CD4-positive, alpha-beta T cell treated with Interferon alpha-2 for 1 hour (primary cell): ENCODE measurements around the gene CCDC9.
"Not testable (repeated sequence)": the region's sequence is repeated elsewhere in the genome, so short reads cannot be mapped to it uniquely, and the experiment has no call there.

Experiments
- DNase-seq, 2 donors: peaks; one replicate each; pipeline ENCODE4 v3.0.0-alpha.2; 2020 to 2022

CCDC9 gene

DNA sequence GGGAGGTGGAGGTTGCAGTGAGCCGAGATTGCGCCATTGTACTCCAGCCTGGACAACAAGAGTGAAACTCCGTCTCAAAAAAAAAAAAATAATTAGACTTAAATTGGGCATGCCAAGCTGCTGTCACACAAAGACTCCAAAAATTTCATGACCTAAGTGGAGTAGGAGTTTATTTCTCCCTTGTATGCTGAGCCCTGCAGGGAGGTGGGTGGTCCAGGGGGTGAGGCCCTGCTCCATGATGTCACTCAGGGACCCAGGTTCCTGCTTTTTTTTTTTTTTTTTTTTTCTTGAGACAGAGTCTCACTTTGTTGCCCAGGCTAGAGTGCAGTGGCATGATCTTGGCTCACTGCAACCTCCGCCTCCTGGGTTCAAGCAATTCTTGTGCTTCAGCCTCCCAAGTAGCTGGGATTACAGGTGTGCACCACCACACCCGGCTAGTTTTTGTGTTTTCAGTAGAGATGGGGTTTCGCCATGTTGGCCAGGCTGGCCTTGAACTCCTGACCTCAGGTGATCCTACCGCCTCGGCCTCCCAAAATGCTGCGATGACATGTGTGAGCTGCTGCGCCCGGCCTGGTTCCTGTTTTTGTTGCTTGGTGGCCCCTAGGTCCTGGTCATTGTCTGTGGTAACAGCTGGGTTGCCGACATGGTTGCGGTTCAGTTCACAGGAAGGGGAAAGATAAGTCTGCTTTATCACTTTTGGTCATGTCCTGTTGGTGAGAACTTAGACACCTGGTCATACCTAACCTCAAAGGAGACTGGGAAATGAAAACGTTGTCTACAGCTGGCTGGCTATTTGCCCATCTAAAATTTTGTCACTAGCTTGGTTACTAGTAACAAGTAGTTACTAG is 5.8 kb downstream of the CCDC9 start:
- DNase-seq = peak in 1 of 2 donors; percentile 61

DNA sequence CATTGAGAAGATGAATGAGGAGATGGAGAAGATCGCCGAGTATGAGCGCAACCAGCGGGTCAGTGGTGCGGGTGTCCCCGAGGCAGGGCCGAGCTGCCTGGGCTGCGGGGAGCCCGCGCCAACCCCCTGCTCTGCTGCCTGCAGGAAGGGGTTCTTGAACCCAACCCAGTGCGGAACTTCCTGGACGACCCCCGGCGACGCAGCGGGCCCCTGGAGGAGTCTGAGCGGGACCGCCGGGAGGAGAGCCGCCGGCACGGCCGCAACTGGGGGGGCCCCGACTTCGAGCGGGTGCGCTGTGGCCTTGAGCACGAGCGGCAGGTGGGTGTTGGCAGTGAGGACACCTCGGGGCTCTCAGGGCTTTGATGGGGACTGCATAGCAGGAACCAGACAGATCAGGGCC is 8.3 kb downstream of the CCDC9 start:
- DNase-seq = no peak

- no peak for DNase-seq
Observed at GRCh38 chr19:47266401-47266941, 10.1 kb downstream of the CCDC9 start.

DNA sequence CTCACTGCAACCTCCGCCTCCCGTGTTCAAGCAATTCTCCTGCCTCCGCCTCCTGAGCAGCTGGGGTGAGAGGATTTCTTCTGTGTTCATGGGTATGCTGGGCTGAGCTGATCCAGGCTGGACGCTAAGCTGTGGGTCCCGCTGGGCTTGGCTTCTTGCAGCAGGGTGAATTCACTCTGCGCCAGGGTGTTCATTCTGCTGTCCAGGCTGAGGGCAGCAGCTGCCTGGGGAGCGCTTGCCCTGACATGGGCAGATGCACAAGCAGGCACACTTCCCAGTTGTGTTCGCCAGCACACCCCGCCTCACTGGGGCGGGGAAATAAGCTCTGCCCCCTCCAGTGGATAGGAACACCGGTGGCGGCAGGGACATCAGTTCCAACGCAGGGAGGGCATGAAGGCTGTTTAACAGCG is 11.0 kb downstream of the CCDC9 start:
- no peak for DNase-seq

DNA sequence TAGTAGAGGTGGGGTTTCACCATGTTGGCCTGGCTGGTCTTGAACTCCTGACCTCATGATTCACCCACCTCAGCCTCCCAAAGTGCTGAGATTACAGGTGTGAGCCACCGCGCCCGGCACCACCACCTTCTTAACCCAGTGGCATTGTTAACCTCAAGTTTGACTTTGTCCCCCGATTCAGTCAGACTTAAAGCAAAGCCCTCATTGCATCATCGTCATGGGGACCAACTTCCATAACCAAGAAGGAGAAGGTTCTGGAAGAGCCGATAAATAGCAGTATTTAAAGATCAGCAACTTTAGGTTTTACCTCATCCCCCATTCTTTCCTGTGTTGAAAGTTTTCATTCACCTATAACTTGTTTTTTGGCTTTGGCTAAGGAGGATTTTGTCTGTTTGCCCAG is 11.7 kb downstream of the CCDC9 start:
- no peak for DNase-seq

DNA sequence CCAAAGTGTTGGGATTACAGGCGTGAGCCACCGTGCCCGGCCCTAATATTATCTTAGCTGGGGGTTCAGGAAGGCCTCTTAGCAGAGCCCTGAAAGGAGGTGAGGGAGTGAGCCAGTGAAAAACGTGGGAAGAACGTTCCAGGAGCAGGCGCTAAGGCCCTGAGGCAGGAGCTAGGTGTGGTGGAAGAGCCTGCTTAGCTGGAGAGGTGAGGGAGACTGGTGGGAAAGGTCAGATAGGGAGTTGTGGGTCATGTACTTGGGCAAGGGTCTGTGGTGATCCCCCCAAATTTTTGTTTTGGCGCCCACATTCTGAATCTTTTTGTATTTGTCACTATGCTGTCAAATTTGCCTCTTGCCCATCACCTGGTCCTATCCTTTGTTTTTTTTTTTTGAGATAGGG is 13.3 kb downstream of the CCDC9 start:
- no peak for DNase-seq

GRCh38 chr19:47270408-47270807 is 14.1 kb downstream of the CCDC9 start:
- DNase-seq = no peak

- DNase-seq = no peak
Observed at GRCh38 chr19:47271949-47272348, 15.6 kb downstream of the CCDC9 start.

GRCh38 chr19:47272448-47273312 is 16.4 kb downstream of the CCDC9 start:
- no peak for DNase-seq

- peak; percentile 92 to 94 for DNase-seq
Observed at GRCh38 chr19:47273313-47274070, 17.2 kb downstream of the CCDC9 start.

DNA sequence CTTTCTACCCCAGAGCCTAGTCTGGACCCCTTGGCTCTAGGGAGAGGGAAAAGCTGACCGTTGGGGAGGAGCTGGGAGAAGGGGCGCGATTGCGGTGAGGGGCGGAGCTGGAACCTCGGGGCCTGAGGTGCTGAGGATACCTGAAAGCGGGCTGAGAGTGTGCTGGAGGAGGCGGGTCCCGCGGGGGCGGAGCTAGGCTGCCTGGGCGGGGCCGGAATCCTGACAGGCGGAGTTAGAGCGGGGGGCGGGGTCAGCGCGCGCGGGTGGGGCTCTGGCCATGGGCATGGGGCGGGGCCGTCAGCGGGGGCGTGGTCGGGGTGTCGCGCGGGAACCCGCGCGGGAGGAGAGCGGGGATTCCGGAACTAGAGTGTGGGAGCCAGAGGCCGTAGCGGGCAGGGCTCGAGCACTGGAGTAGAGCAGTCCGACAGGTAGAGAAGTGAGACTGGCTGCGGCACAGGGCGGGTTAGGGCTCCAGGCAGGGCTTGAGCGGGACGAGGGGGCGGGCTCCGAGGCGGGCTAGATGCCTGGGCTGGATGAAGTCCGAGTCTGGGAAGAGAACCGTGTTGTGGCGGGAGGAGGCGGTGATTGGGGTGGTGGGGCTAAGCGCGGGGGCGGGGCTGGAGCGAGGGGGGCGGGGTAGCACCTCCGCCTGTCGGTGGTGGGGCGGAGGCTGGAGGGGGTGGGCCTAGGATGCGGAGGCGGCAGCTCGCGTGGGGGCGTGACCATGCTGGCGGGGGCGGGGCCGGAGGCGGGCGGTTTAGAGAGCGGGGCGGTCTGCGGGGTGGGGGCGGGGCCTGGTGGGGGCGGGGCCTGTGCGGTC is 18.0 kb downstream of the CCDC9 start, which contains the start of gene INAFM1:
TSS of gene INAFM1 (plus strand) at position 815 of the 820 bp plus-strand sequence. CDS start 35 bp downstream, outside the sequence.
- peak; percentile 97 to 98 for DNase-seq

- no peak for DNase-seq
Observed at GRCh38 chr19:47274891-47275761, 18.8 kb downstream of the CCDC9 start.

- no peak for DNase-seq
Observed at GRCh38 chr19:47275791-47276461, 19.6 kb downstream of the CCDC9 start.

- not testable (repeated sequence) for DNase-seq
Observed at GRCh38 chr19:47276513-47276912, 20.2 kb downstream of the CCDC9 start.

GRCh38 chr19:47280183-47280797 is 24.0 kb downstream of the CCDC9 start:
- peak; percentile 44 to 64 for DNase-seq

DNA sequence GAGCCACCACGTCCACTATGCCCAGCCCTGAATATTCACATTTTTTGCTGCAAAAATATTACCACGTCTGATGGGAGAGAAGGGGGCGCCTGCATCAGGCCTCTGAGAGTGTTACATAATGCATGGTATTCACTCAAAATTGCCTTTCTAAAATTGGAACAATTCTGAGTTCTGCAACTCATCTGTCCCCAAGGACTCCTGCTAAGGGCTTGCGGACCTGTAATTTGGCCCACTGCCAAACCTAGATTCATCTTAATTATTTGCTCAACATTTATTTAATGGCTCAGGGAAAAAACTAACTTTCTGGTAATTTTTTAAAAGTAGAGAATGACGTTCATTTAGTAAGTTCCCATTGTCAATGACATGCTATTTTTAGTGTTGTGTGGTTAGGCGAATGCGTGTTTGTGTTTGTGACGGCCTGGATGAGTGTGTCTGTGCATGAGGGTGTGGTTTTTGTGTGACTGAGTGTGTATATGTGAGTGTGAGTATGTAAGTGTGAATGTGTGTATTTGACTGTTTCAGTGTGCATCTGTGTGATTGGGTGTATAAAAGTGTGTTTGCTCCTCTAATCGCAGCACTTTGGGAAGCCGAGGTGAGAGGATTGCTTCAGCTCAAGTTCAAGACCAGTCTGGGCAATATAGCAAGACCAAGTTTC is 27.2 kb downstream of the CCDC9 start:
- DNase-seq = no peak

- peak; percentile 28 to 78 for DNase-seq
Observed at GRCh38 chr19:47284324-47284899, 28.1 kb downstream of the CCDC9 start.

GRCh38 chr19:47296036-47296435 is 39.7 kb downstream of the CCDC9 start:
- peak; percentile 79 to 87 for DNase-seq

DNA sequence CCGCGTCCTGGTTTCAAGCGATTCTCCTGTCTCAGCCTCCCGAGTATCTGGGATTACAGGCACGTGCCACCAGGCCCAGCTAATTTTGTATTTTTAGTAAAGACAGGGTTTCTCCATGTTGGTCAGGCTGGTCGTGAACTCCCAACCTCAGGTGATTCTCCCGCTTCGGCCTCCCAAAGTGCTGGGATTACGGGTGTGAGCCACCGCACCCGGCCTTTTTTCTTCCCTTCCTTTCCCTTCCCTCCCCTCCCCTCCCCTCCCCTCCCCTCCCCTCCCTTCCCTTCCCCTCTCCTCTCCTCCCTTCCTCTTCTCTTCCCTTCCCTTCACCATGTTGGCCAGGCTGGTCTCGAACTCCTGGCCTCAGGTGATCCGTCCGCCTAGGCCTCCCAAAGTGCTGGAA is 44.5 kb downstream of the CCDC9 start:
- not testable (repeated sequence) for DNase-seq
